HG02938 (cell line): ENCODE data around the gene KRTAP19-8.

Source experiments
- ATAC-seq: cut with Tn5 transposase; IDR thresholded peaks from one replicate; pipeline ENCODE4 v1.9.1; 2021; ENCODE audit warnings: mild to moderate bottlenecking, moderate library complexity; ENCODE audit not compliant: unreplicated experiment

The KRTAP19-8 gene

GRCh38 chr21:31012133-31013089, 25.9 kb downstream of the KRTAP19-8 start:
- ATAC-seq: no peak

DNA sequence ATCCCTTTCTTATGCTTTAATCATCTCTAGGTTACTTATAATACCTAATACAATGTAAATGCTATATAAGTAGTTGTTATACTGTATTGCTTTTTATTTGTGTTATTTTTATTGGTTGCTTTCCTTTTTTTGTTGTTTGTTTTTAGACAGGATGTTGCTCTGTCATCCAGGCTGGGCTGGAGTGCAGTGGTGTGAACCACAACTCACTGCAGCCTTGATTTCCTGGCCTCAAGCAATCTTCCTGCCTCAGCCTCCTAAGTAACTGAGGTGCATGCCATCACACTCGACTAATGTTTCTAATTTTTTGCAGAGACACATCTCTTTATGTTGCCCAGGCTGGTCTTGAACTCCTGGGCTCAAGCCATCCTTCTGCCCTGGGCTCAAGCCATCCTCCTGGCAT, 26.9 kb downstream of the KRTAP19-8 start:
- no peak for ATAC-seq

GRCh38 chr21:31008355-31008754, 29.9 kb downstream of the KRTAP19-8 start:
- no peak for ATAC-seq

DNA sequence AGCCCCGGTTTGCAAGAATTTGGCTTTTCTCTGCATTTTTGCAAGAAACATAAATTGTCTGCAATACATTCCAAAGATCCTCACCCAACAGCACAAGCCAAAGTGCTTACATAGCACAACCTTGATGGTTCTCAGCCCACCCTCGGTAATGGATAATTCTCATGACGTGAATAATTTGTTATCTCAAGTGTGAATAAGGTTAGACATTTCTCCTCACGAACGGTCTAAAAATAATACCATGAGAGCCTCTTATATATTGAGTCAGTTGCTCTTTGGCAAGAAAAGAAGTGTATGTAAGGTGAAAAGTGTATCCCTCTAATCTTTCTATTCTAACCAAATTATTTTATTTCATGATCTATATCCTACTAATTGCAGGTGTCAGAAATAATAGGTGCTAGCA, 33.3 kb downstream of the KRTAP19-8 start:
- no peak for ATAC-seq

DNA sequence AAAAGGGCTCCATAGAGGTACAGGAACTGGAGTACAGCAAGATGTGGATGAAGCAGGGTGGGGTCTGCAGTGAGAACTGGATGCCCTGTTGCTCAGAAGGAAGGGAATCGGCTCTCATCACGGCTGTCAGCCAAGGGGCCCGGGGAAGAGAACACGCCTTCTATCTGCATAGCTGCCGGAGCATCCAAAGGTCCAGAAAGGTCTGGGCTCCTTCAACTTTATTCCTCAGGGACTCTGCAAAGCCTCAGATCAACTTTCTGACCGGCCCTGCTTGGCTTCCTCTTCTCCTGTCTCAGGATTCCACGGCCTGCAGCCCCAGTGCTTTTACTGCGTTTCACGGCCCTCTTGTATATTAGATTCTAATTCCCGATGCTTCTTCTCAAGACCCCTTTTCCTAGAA, 34.8 kb downstream of the KRTAP19-8 start:
- ATAC-seq: no peak

DNA sequence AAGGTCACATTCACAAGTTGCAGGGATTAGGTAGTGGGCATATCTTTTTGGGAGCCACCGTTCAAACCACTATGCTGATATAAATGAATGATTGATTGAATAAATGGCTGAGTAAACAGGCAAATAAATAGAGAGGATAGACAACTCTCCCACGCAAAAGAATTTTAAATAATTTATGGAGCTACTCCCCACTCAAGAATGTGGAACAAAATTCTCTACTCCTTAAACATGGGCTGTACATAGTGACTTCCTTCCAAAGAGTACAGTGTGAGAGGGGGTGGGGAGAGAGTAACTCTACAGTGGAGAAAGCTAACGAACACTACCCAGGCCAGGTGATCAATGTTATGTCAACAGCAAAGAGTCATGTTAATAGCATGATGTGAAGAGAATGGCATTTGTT, 40.7 kb downstream of the KRTAP19-8 start:
- ATAC-seq: no peak

DNA sequence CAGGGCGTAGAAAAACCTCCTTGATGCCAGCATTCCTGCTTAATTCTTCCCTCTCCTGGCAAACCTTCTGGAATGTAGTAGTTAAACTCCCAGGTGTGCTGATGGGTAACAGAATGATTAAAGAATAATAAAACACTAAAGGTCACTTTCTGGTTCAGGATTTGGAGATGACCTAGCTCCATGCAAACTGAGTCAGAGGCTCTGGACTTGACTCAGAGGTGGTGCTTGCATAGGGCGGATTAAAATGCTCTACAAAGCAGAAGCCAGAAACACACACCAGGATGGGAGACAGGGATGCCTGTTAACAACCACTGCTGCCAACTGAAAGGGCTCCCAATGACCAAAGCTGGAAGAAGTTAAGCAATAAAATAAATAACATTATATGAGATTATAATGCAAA, 41.5 kb downstream of the KRTAP19-8 start:
- ATAC-seq: no peak

GRCh38 chr21:30994932-30995331, 43.3 kb downstream of the KRTAP19-8 start:
- ATAC-seq: no peak

GRCh38 chr21:30990514-30991262, 47.6 kb downstream of the KRTAP19-8 start:
- no peak for ATAC-seq

GRCh38 chr21:30988706-30989105, 49.6 kb downstream of the KRTAP19-8 start:
- ATAC-seq: no peak
